SK-N-SH (cell line): ENCODE measurements around the gene TPRA1.

Experiments used
- CTCF ChIP-seq: fragments of 200-600 bp; sonication (generic); IDR thresholded peaks from 2 replicates; pipeline ENCODE4 v1.6.1; 2017; ENCODE audit warnings: antibody characterized with exemption, mild to moderate bottlenecking, moderate library complexity
- ELF1 ChIP-seq: IDR thresholded peaks from 2 replicates; pipeline ENCODE4 v1.4.0; 2012
- EZH2phosphoT487 ChIP-seq: fragments of 200-600 bp; sonication (generic); IDR thresholded peaks from 2 replicates; pipeline ENCODE4 v1.6.1; 2017; ENCODE audit warnings: low read depth, mixed run types, mild to moderate bottlenecking, antibody characterized with exemption, moderate library complexity, borderline replicate concordance
- FOXM1 ChIP-seq: IDR thresholded peaks from 2 replicates; pipeline ENCODE4 v1.4.0; 2012; ENCODE audit warnings: low read depth, mild to moderate bottlenecking
- GABPA ChIP-seq: IDR thresholded peaks from 2 replicates; pipeline ENCODE4 v1.4.0; 2012; ENCODE audit warnings: low read depth, mild to moderate bottlenecking
- MAX ChIP-seq: IDR thresholded peaks from 2 replicates; pipeline ENCODE4 v1.4.0; 2012; ENCODE audit warnings: low read depth
- MXI1 ChIP-seq: IDR thresholded peaks from 2 replicates; pipeline ENCODE4 v1.6.1; 2012; ENCODE audit warnings: mild to moderate bottlenecking, low read depth, low read length, improper control_type of control experiment
- NRF1 ChIP-seq: IDR thresholded peaks from 2 replicates; pipeline ENCODE4 v1.6.1; 2012; ENCODE audit warnings: low read depth, mild to moderate bottlenecking, low read length
- PBX3 ChIP-seq: IDR thresholded peaks from 2 replicates; pipeline ENCODE4; 2012
- RAD21 ChIP-seq: IDR thresholded peaks from 2 replicates; pipeline ENCODE4 v1.6.1; 2012; ENCODE audit warnings: mild to moderate bottlenecking, low read length
- TAF1 ChIP-seq: IDR thresholded peaks from 2 replicates; pipeline ENCODE4 v1.6.1; 2012; ENCODE audit warnings: low read depth, mild to moderate bottlenecking, low read length, moderate library complexity, borderline replicate concordance
- USF2 ChIP-seq: fragments of 150-350 bp; IDR thresholded peaks from 2 replicates; pipeline ENCODE4 v1.6.1; 2017; ENCODE audit warnings: antibody characterized with exemption, low read length, low read depth, borderline replicate concordance
- TF ChIP-seq, protein P1 (sequence below): IDR thresholded peaks from 2 replicates; pipeline ENCODE4 v1.6.1; 2012; ENCODE audit warnings: mild to moderate bottlenecking, low read depth, low read length, moderate library complexity

DNA sequence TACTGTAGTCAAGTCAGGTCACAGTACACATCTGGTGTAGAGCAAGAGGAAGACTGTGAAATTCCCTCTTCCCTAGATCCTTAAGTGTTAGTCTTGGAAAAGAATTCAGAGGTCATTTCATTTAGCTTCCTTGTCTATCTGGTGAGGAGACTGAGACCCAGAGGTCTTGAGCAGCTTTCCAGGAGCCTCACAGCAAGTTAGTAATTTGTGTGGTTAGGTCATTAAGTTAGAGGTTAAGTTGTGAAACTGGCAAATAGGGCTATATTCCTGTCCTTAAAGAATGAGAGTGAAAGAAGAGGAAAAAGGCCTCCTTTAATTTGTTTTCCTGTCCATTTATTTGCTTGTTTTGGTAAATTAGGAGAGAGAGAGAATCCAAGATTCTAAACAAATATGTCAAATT lies 47.4 kb upstream of the TPRA1 start:
- TF ChIP-seq CTCF (no peak), NRF1 (no peak), TAF1 (no peak), MAX (no peak), ELF1 (no peak), EZH2phosphoT487 (no peak), MXI1 (no peak), GABPA (no peak), USF2 (no peak), FOXM1 (no peak), PBX3 (no peak), RAD21 (no peak)
- TF ChIP-seq, protein P1, sequence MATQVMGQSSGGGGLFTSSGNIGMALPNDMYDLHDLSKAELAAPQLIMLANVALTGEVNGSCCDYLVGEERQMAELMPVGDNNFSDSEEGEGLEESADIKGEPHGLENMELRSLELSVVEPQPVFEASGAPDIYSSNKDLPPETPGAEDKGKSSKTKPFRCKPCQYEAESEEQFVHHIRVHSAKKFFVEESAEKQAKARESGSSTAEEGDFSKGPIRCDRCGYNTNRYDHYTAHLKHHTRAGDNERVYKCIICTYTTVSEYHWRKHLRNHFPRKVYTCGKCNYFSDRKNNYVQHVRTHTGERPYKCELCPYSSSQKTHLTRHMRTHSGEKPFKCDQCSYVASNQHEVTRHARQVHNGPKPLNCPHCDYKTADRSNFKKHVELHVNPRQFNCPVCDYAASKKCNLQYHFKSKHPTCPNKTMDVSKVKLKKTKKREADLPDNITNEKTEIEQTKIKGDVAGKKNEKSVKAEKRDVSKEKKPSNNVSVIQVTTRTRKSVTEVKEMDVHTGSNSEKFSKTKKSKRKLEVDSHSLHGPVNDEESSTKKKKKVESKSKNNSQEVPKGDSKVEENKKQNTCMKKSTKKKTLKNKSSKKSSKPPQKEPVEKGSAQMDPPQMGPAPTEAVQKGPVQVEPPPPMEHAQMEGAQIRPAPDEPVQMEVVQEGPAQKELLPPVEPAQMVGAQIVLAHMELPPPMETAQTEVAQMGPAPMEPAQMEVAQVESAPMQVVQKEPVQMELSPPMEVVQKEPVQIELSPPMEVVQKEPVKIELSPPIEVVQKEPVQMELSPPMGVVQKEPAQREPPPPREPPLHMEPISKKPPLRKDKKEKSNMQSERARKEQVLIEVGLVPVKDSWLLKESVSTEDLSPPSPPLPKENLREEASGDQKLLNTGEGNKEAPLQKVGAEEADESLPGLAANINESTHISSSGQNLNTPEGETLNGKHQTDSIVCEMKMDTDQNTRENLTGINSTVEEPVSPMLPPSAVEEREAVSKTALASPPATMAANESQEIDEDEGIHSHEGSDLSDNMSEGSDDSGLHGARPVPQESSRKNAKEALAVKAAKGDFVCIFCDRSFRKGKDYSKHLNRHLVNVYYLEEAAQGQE, result no peak
